IMR-90 (cell line): ENCODE data around the gene CALR. TPM values are rescaled to one million over a fixed set of nuclear protein-coding genes. Genes with fewer than 3 reads are reported as not detected.

Experiments
- ATAC-seq: fragments of 200-7000 bp; cut with Tn5 transposase; 2 replicates; pipeline ENCODE4 v1.9.1; 2020; ENCODE audit warnings: low read depth, mild to moderate bottlenecking, moderate library complexity
- BruUV-seq: library from RNA; stranded (reverse); fragments of 400-500 nt; replicated peaks from 2 replicates; lab custom pipeline; 2021; lab: Mats Ljungman, UMichigan
- CTCF ChIA-PET: fragments of 300-600 bp; formaldehyde crosslinking; extraction: SDS; loops from one replicate; lab custom pipeline; 2021; ENCODE audit warnings: antibody characterized with exemption; lab: Yijun Ruan, JAX
- POLR2A ChIA-PET: fragments of 300-600 bp; sonication (Branson Sonifier 250); formaldehyde crosslinking; loops from one replicate; lab custom pipeline; 2022; ENCODE audit warnings: antibody characterized with exemption; ENCODE audit not compliant: unreplicated experiment; lab: Charles Lee
- DNase-seq: peaks from one replicate; pipeline ENCODE4 v3.0.0; 2013
- H2AFZ ChIP-seq: replicated peaks from 2 replicates; pipeline ENCODE3; 2013; ENCODE audit warnings: low read length, mild to moderate bottlenecking; ENCODE audit not compliant: poor library complexity
- H2AK5ac ChIP-seq: 2 replicates; pipeline ENCODE4 v1.6.1; 2013; ENCODE audit warnings: low read depth, low read length, inconsistent platforms
- H2AK9ac ChIP-seq: replicated peaks from 2 replicates; pipeline ENCODE3; 2013; ENCODE audit warnings: mild to moderate bottlenecking, low read depth, low read length, moderate library complexity; ENCODE audit not compliant: poor library complexity
- H2BK120ac ChIP-seq: 2 replicates; pipeline ENCODE4 v1.6.1; 2013; ENCODE audit warnings: low read depth, low read length, inconsistent platforms
- H2BK15ac ChIP-seq: 3 replicates; pipeline ENCODE4 v1.6.1; 2013; ENCODE audit warnings: low read depth, low read length, inconsistent platforms
- H2BK20ac ChIP-seq: 2 replicates; pipeline ENCODE4 v1.6.1; 2013; ENCODE audit warnings: low read depth, mild to moderate bottlenecking, inconsistent platforms, low read length, moderate library complexity
- H2BK5ac ChIP-seq: 2 replicates; pipeline ENCODE4 v1.6.1; 2013; ENCODE audit warnings: mild to moderate bottlenecking, low read depth, low read length, inconsistent platforms; ENCODE audit not compliant: poor library complexity, severe bottlenecking
- H3K14ac ChIP-seq: replicated peaks from 2 replicates; pipeline ENCODE4 v1.6.1; 2013; ENCODE audit warnings: low read depth, low read length, inconsistent platforms
- H3K18ac ChIP-seq: 2 replicates; pipeline ENCODE4 v1.6.1; 2013; ENCODE audit warnings: low read depth, low read length, control low read depth
- H3K23ac ChIP-seq: 2 replicates; pipeline ENCODE4 v1.6.1; 2013; ENCODE audit warnings: low read depth, low read length, inconsistent platforms
- H3K27ac ChIP-seq: 2 replicates; pipeline ENCODE4 v1.5.1; 2013; ENCODE audit warnings: mild to moderate bottlenecking, control low read depth, low read length; ENCODE audit not compliant: insufficient read depth
- H3K27me3 ChIP-seq: 2 replicates; pipeline ENCODE4 v1.6.1; 2013; ENCODE audit warnings: low read length; ENCODE audit not compliant: control insufficient read depth, insufficient read depth
- H3K36me3 ChIP-seq: 2 replicates; pipeline ENCODE4 v1.6.1; 2013; ENCODE audit warnings: low read length, mixed read lengths; ENCODE audit not compliant: control insufficient read depth, insufficient read depth
- H3K4ac ChIP-seq: 2 replicates; pipeline ENCODE4 v1.6.1; 2013; ENCODE audit warnings: low read depth, low read length, inconsistent platforms
- H3K4me1 ChIP-seq: 2 replicates; pipeline ENCODE4 v1.6.1; 2013; ENCODE audit warnings: low read length, mixed read lengths; ENCODE audit not compliant: control insufficient read depth, insufficient read depth
- H3K4me2 ChIP-seq: 2 replicates; pipeline ENCODE4 v1.6.1; 2013; ENCODE audit warnings: low read depth, mild to moderate bottlenecking, control low read depth, low read length, moderate library complexity
- H3K4me3 ChIP-seq: 2 replicates; pipeline ENCODE4 v1.5.1; 2013; ENCODE audit warnings: low read depth, mild to moderate bottlenecking, control low read depth, low read length, moderate library complexity; ENCODE audit not compliant: insufficient read depth
- H3K56ac ChIP-seq: 2 replicates; pipeline ENCODE4 v1.6.1; 2013; ENCODE audit warnings: low read length, inconsistent platforms; ENCODE audit not compliant: insufficient read depth; ENCODE audit errors: extremely low read depth
- H3K79me1 ChIP-seq, 2 experiments: 2 replicates each; pipeline ENCODE4 v1.6.1; 2013; ENCODE audit warnings: low read length in 2 of 2, inconsistent platforms in 1 of 2, low read depth in 1 of 2
- H3K9ac ChIP-seq: 2 replicates; pipeline ENCODE4 v1.6.1; 2013; ENCODE audit warnings: low read depth, low read length, control low read depth
- H3K9me1 ChIP-seq: 2 replicates; pipeline ENCODE4 v1.6.1; 2013; ENCODE audit warnings: low read length, inconsistent platforms; ENCODE audit not compliant: insufficient read depth
- H3K9me3 ChIP-seq: 2 replicates; pipeline ENCODE4 v1.6.1; 2013; ENCODE audit warnings: low read length; ENCODE audit not compliant: control insufficient read depth, insufficient read depth
- H4K20me1 ChIP-seq: 2 replicates; pipeline ENCODE4 v1.6.1; 2013; ENCODE audit warnings: low read length, inconsistent platforms; ENCODE audit not compliant: insufficient read depth
- H4K5ac ChIP-seq: 2 replicates; pipeline ENCODE4 v1.6.1; 2013; ENCODE audit warnings: mild to moderate bottlenecking, low read depth, low read length, control low read depth
- H4K8ac ChIP-seq, 2 experiments: 2 replicates each; pipeline ENCODE4 v1.6.1; 2013; ENCODE audit warnings: low read depth in 2 of 2, low read length in 2 of 2, control low read depth in 1 of 2, inconsistent platforms in 1 of 2
- H4K91ac ChIP-seq: 2 replicates; pipeline ENCODE4 v1.6.1; 2013; ENCODE audit warnings: low read depth, low read length, inconsistent platforms; ENCODE audit not compliant: insufficient read depth
- BHLHE40 ChIP-seq: fragments of 150-350 bp; IDR thresholded peaks from 2 replicates; pipeline ENCODE4 v1.6.1; 2016; ENCODE audit warnings: mild to moderate bottlenecking, low read depth, low read length
- CEBPB ChIP-seq: IDR thresholded peaks from 2 replicates; pipeline ENCODE4 v1.6.1; 2012; ENCODE audit warnings: low read depth, low read length, improper control_type of control experiment
- CHD1 ChIP-seq: IDR thresholded peaks from 2 replicates; pipeline ENCODE4 v1.6.1; 2012; ENCODE audit warnings: low read depth, low read length, improper control_type of control experiment
- CTCF ChIP-seq: conservative IDR thresholded peaks from 2 replicates; pipeline ENCODE4 v1.5.1; 2012; ENCODE audit warnings: mild to moderate bottlenecking, low read depth, low read length, improper control_type of control experiment
- ELK1 ChIP-seq: fragments of 150-350 bp; IDR thresholded peaks from 2 replicates; pipeline ENCODE4 v1.6.1; 2016; ENCODE audit warnings: low read depth, mild to moderate bottlenecking, low read length, moderate library complexity, borderline replicate concordance
- FOS ChIP-seq: fragments of 150-350 bp; IDR thresholded peaks from 2 replicates; pipeline ENCODE4 v1.6.1; 2016; ENCODE audit warnings: low read depth, low read length
- MAFK ChIP-seq: IDR thresholded peaks from 2 replicates; pipeline ENCODE4 v1.6.1; 2012; ENCODE audit warnings: low read depth, low read length, improper control_type of control experiment
- MXI1 ChIP-seq: IDR thresholded peaks from 2 replicates; pipeline ENCODE4 v1.6.1; 2012; ENCODE audit warnings: low read depth, mild to moderate bottlenecking, low read length, moderate library complexity, borderline replicate concordance
- NFE2L2 ChIP-seq: fragments of 150-350 bp; IDR thresholded peaks from 2 replicates; pipeline ENCODE4 v1.6.1; 2016; ENCODE audit warnings: low read depth, mild to moderate bottlenecking, low read length
- POLR2A ChIP-seq: IDR thresholded peaks from 2 replicates; pipeline ENCODE4 v1.6.1; 2012; ENCODE audit warnings: mild to moderate bottlenecking, low read depth, low read length
- RAD21 ChIP-seq: IDR thresholded peaks from 2 replicates; pipeline ENCODE4 v1.6.1; 2012; ENCODE audit warnings: low read length, improper control_type of control experiment
- RCOR1 ChIP-seq: IDR thresholded peaks from 2 replicates; pipeline ENCODE4 v1.6.1; 2012; ENCODE audit warnings: mild to moderate bottlenecking, low read length, improper control_type of control experiment; ENCODE audit not compliant: insufficient replicate concordance
- RFX5 ChIP-seq: IDR thresholded peaks from 2 replicates; pipeline ENCODE4 v1.8.0; 2012; ENCODE audit warnings: low read depth, mild to moderate bottlenecking, low read length, moderate library complexity
- SMC3 ChIP-seq: fragments of 150-350 bp; IDR thresholded peaks from 2 replicates; pipeline ENCODE4 v1.6.1; 2016; ENCODE audit warnings: low read depth, mild to moderate bottlenecking, antibody characterized with exemption, low read length, moderate library complexity
- USF2 ChIP-seq: fragments of 150-350 bp; IDR thresholded peaks from 2 replicates; pipeline ENCODE4 v1.6.1; 2017; ENCODE audit warnings: mild to moderate bottlenecking, antibody characterized with exemption, low read length, low read depth
- WGBS, 2 experiments: methylation state at CpG; one replicate each; pipeline versions ENCODE4 v1.1.5 to v1.1.7; 2013; ENCODE audit warnings: missing lambda C conversion rate in 2 of 2; ENCODE audit not compliant: insufficient read length in 1 of 2; ENCODE audit errors: extremely low coverage in 2 of 2; 5-methylcytosine and 5-hydroxymethylcytosine counted together
- dilution Hi-C: fragments of 300-500 bp; cut with HindIII; formaldehyde crosslinking; loops from one replicate; pipeline ENCODE4 v1.14.3; 2018; ENCODE audit warnings: low sequenced_read_pairs; ENCODE audit not compliant: unreplicated experiment
- in situ Hi-C: fragments of 300-500 bp; cut with MboI; formaldehyde crosslinking; loops from 3 replicates; pipeline ENCODE4 v1.14.3; 2019; ENCODE audit warnings: low sequenced_read_pairs, inconsistent platforms, mixed read lengths
- intact Hi-C: fragments of 100-400 bp; cut with micrococcal nuclease; formaldehyde crosslinking; loops from 2 replicates; pipeline ENCODE4 v1.10.0; 2022
- polyA plus RNA-seq, 3 experiments: library from polyadenylated mRNA; depleted of rRNA; stranded (reverse); fragments of >200 nt; gene quantifications; 2 replicates each; pipeline ENCODE4 v1.2.3, GENCODE V29; 2012; ENCODE audit warnings: low replicate concordance in 1 of 3
- total RNA-seq: library from RNA; depleted of rRNA; stranded (reverse); fragments of >200 nt; gene quantifications from 2 replicates; pipeline ENCODE4 v1.2.3, GENCODE V29; 2012

Gene CALR
- total and polyA plus RNA-seq, 2 of the 4 experiments (the other 2 are of a cell fraction) = 1,932 to 3,358 TPM

GRCh38 chr19:12967907-12968306 is 29.5 kb downstream of the CALR start:
- no peak overlapping the region for H4K5ac ChIP-seq
- WGBS, 2 experiments = 96% methylated on average over 4 of the region's 5 CpGs; no CpG with 5 or more reads in 1 of the 2 experiments
- H3K14ac ChIP-seq = no peak overlapping the region
- H3K9me3 ChIP-seq = no peaks in the 10 kb centered on the region
- H3K4me1 ChIP-seq = peaks cover 4% of the 10 kb centered on the region; the same call in 1 of the 2 replicates
- no peak overlapping the region for H4K91ac ChIP-seq
- BruUV-seq = no TSS peak
- in situ Hi-C loops = no loop called here
- no peak overlapping the region for H2BK120ac ChIP-seq
- H2AK5ac ChIP-seq = no peak overlapping the region
- H3K23ac ChIP-seq = no peak overlapping the region
- ChIA-PET CTCF (no interaction called here), POLR2A (interaction anchor here (0.7 kb wide), 1 partner anchor 46 kb away, joined by 11 read pairs; no protein-coding TSS in a partner anchor)
- H3K79me1 ChIP-seq = peaks cover 0 to 3% of the 10 kb centered on the region in 2 experiments; a peak in 1 of 4 replicates
- H3K4me2 ChIP-seq = no peak overlapping the region
- H3K27ac ChIP-seq = no peak overlapping the region
- no peak overlapping the region for H3K9ac ChIP-seq
- H4K8ac ChIP-seq = no peak overlapping the region
- no peak overlapping the region for H2BK5ac ChIP-seq
- H3K18ac ChIP-seq = no peak overlapping the region
- DNase-seq (peak; percentile 55), ATAC-seq (no peak)
- H2BK15ac ChIP-seq = no peak overlapping the region
- no peaks in the 10 kb centered on the region for H3K9me1 ChIP-seq
- H2AK9ac ChIP-seq = no peak overlapping the region
- TF ChIP-seq MAFK = no peak
- TF ChIP-seq CEBPB = no peak
- no peak for TF ChIP-seq RAD21
- TF ChIP-seq NFE2L2 = no peak
- TF ChIP-seq CTCF = no peak
- no peak for TF ChIP-seq FOS
- no peak for TF ChIP-seq POLR2A
- TF ChIP-seq MXI1 = no peak
- TF ChIP-seq SMC3 = no peak
- TF ChIP-seq RCOR1 = no peak
- TF ChIP-seq CHD1 = no peak
- TF ChIP-seq BHLHE40 = no peak
- TF ChIP-seq USF2 = no peak
- TF ChIP-seq RFX5 = no peak
- TF ChIP-seq ELK1 = no peak
- H2BK20ac ChIP-seq = no peak overlapping the region
- no peak overlapping the region for H2AFZ ChIP-seq
- no peaks in the 10 kb centered on the region for H4K20me1 ChIP-seq
- no peaks in the 10 kb centered on the region for H3K36me3 ChIP-seq
- dilution Hi-C loops = no loop called here
- no peak overlapping the region for H3K4me3 ChIP-seq
- no peak overlapping the region for H3K56ac ChIP-seq
- no peak overlapping the region for H3K4ac ChIP-seq
- H3K27me3 ChIP-seq = no peaks in the 10 kb centered on the region; the same call in 1 of the 2 replicates
- intact Hi-C loops = no loop called here
